HFFc6 (cell line): ENCODE data around the gene TIMP3. TPM values are rescaled to one million over a fixed set of nuclear protein-coding genes. Genes with fewer than 3 reads are reported as not detected.

Experiments
- DNase-seq: peaks from one replicate; pipeline ENCODE4 v3.0.0-alpha.2; 2018
- H3K27ac Mint-ChIP-seq: 2 replicates; pipeline ENCODE4 v1.8.0; 2020; ENCODE audit warnings: mild to moderate bottlenecking, mixed read lengths
- H3K27me3 Mint-ChIP-seq: 2 replicates; pipeline ENCODE4 v1.8.0; 2021; ENCODE audit warnings: mild to moderate bottlenecking, moderate library complexity, mixed read lengths; ENCODE audit not compliant: insufficient read depth
- H3K36me3 Mint-ChIP-seq: 2 replicates; pipeline ENCODE4 v1.8.0; 2021; ENCODE audit warnings: low read depth, mixed read lengths
- H3K4me1 Mint-ChIP-seq: 2 replicates; pipeline ENCODE4 v1.8.0; 2020; ENCODE audit warnings: low read depth, mixed read lengths
- H3K4me3 Mint-ChIP-seq: 2 replicates; pipeline ENCODE4 v1.8.0; 2020; ENCODE audit warnings: mild to moderate bottlenecking, moderate library complexity, mixed read lengths
- H3K9me3 Mint-ChIP-seq: 2 replicates; pipeline ENCODE4 v1.8.0; 2020; ENCODE audit warnings: mild to moderate bottlenecking, mixed read lengths
- total RNA-seq, 6 experiments: library from RNA; stranded (reverse); fragmentation: NEBNext Ultra II Directional; extraction: Animal tissue kit (Norgen Biotek cat#: 25700); gene quantifications; 2 replicates in 1 of 6; 3 replicates in 5 of 6; pipeline ENCODE4 v1.2.3, GENCODE V29; 2021
- TF ChIP-seq, protein P1 (sequence below): fragments of 200-600 bp; sonication (generic); IDR thresholded peaks from 2 replicates; pipeline ENCODE4 v1.5.0; 2021; ENCODE audit warnings: antibody characterized with exemption, mild to moderate bottlenecking

TIMP3 gene
- total RNA-seq, 6 experiments from 2014 or later: 303 to 525 (median 354) TPM

DNA sequence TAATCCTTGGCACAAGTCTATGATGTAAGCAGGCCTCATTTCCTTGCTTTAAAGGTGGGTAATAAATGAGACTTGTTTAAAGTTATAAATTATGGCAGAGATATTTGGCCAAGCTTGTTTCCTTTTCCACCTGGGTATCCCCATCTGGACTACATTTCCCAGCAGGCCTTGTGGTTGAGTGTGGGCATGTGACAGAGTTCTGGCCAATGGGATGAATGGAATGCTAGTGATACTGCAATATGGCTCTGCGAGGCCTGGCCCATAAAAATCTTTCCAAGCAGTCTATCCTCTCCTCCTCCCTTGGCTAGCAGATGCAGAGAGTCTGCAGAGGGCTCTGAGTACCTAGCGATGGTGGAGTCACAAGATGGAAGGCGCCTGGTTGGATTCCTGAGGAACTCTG is 102.5 kb downstream of the TIMP3 start:
- TF ChIP-seq, protein P1, sequence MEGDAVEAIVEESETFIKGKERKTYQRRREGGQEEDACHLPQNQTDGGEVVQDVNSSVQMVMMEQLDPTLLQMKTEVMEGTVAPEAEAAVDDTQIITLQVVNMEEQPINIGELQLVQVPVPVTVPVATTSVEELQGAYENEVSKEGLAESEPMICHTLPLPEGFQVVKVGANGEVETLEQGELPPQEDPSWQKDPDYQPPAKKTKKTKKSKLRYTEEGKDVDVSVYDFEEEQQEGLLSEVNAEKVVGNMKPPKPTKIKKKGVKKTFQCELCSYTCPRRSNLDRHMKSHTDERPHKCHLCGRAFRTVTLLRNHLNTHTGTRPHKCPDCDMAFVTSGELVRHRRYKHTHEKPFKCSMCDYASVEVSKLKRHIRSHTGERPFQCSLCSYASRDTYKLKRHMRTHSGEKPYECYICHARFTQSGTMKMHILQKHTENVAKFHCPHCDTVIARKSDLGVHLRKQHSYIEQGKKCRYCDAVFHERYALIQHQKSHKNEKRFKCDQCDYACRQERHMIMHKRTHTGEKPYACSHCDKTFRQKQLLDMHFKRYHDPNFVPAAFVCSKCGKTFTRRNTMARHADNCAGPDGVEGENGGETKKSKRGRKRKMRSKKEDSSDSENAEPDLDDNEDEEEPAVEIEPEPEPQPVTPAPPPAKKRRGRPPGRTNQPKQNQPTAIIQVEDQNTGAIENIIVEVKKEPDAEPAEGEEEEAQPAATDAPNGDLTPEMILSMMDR: no peak
- no peak overlapping the region for H3K4me3 Mint-ChIP-seq
- DNase-seq: peak; percentile 23
- H3K36me3 Mint-ChIP-seq: no peaks in the 10 kb centered on the region
- H3K27ac Mint-ChIP-seq: no peak overlapping the region
- H3K4me1 Mint-ChIP-seq: no peaks in the 10 kb centered on the region
- peaks cover 25% of the 10 kb centered on the region for H3K27me3 Mint-ChIP-seq
- H3K9me3 Mint-ChIP-seq: no peaks in the 10 kb centered on the region

DNA sequence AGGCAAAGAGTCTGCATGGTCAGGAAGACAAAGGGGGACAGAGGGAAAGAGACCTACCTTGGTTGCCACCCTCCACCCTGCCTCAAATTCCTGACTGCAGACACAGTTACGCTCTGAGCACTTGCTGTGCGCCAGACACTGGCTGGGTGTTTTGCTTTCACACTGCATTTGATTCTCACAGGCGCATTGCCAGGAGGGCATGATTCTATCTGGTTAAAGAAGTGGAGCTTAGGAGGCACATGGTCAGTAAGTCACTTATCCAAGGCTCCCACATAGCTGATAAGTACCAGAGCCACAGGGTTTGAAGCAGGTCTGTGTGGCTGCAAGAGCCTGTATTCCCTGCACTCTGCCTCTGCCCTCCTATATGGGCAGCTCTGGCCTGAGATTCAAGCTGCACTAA is 103.9 kb downstream of the TIMP3 start:
- H3K4me1 Mint-ChIP-seq: no peaks in the 10 kb centered on the region
- H3K27me3 Mint-ChIP-seq: peaks cover 22% of the 10 kb centered on the region; the same call in 1 of the 2 replicates
- H3K36me3 Mint-ChIP-seq: no peaks in the 10 kb centered on the region
- no peaks in the 10 kb centered on the region for H3K9me3 Mint-ChIP-seq
- no peak for DNase-seq
- TF ChIP-seq, protein P1: no peak
- H3K4me3 Mint-ChIP-seq: no peak overlapping the region
- H3K27ac Mint-ChIP-seq: no peak overlapping the region

DNA sequence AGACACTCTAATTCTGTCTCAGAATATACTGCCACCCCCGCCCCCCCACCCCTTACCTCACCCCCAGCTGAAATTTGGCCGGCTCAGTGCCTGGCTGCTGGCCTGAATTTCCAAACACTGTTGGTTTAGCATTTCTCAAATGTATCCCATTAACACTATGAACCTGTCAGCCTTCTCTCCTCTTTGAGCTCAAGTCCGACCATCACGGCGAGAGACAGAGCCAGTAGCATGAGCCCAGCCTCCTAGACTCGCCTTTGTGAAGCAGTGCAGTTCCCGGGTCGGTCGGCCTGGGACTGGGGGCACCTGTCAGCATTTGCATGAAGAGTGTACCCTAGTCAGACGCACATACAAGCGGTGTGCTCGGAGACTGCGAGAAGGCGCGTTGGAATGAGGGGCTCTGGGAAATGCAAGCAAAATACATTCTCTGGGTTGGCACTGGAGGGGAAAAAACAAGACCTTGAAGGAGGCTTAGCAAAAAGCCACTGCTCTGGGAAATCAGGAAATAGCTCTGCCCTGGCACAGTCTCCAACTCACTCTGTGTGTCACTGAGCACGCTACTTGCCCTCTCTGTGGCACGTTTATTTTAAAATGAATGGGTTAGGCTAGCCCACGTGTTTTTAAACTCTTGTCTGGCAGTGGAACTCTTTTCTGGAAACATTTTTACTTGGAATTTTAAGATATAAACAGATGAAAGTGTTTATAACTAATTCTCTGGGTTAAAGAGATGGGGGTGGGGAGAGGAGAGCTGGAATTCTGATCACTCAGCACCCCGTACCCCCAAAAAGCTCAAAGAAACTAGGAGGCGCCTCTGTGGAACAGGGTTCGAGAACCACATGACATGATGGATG is 108.3 kb downstream of the TIMP3 start:
- Mint-ChIP-seq H3K4me1 (no peaks in the 10 kb centered on the region), H3K27me3 (peaks cover 19% of the 10 kb centered on the region), H3K36me3 (no peaks in the 10 kb centered on the region), H3K4me3 (no peak overlapping the region), H3K27ac (no peak overlapping the region), H3K9me3 (peaks cover 2% of the 10 kb centered on the region; the same call in 1 of the 2 replicates)
- no peak for DNase-seq
- TF ChIP-seq, protein P1: no peak

DNA sequence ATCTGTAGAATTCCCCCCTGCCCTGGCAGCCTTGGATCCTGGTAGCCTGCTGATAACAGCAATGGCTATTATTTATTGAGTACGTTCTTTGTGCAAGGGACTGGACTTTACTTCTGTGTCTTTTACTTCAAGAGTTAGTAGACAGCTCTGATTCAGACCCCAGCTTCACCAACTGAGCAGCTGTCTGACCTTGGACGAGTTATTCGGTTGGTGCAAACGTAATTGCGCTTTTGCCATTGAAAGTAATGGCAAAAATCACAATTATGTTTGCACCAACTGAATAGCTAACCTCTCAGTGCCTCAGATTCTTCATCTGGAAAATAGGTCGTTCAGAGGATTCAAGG is 108.9 kb downstream of the TIMP3 start:
- Mint-ChIP-seq H3K27ac (no peak overlapping the region), H3K4me3 (no peak overlapping the region), H3K36me3 (peaks cover 2% of the 10 kb centered on the region; the same call in 1 of the 2 replicates), H3K9me3 (peaks cover 7% of the 10 kb centered on the region), H3K4me1 (no peaks in the 10 kb centered on the region), H3K27me3 (peaks cover 21% of the 10 kb centered on the region)
- TF ChIP-seq, protein P1: no peak
- DNase-seq: no peak

DNA sequence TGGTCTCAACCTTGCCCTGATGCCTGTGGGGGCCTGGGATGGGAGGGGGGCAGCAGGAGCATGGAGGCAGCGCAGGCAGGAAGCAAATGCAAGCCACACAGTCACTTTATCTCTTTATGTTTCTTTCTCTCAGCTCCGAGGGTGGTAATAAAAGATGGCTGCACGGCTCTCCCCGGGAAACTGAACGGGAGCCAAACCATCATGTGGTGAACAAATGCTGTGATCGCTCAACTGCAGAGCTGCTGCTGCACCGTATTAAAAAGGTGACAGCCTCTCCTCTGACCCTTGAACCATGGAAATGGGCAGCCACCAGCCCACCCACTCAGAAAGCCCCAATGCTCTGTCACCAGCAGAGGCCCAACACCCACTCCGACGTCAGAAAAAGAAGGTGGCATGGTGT is 110.0 kb downstream of the TIMP3 start:
- Mint-ChIP-seq H3K27me3 (peaks cover 25% of the 10 kb centered on the region), H3K9me3 (peaks cover 18% of the 10 kb centered on the region), H3K4me3 (no peak overlapping the region), H3K4me1 (no peaks in the 10 kb centered on the region), H3K36me3 (peaks cover 4% of the 10 kb centered on the region; the same call in 1 of the 2 replicates), H3K27ac (no peak overlapping the region)
- no peak for DNase-seq
- TF ChIP-seq, protein P1: no peak
